K562 (cell line): Measurements from ENCODE around the gene FGF14.

Experiments used
- CREB1 ChIP-seq, 2 experiments: sonication (generic) in 1 of 2; formaldehyde crosslinking in 1 of 2; IDR thresholded peaks; 2 replicates each; pipeline versions ENCODE4 v1.6.1 to v1.8.0; 2012 to 2022; ENCODE audit warnings: inconsistent platforms in 1 of 2, mild to moderate bottlenecking in 1 of 2, missing genetic modification reagents in 1 of 2, moderate library complexity in 1 of 2
- EP300 ChIP-seq: IDR thresholded peaks from 2 replicates; pipeline ENCODE4 v1.6.1; 2012; ENCODE audit warnings: low read length, improper control_type of control experiment
- HEY1 ChIP-seq: fragments of 250-450 bp; sonication (Bioruptor Pico); IDR thresholded peaks from 2 replicates; pipeline ENCODE4 v1.5.0; 2020; ENCODE audit warnings: mild to moderate bottlenecking, moderate library complexity, borderline replicate concordance
- MED1 ChIP-seq: sonication (generic); formaldehyde crosslinking; IDR thresholded peaks from 2 replicates; pipeline ENCODE4 v1.8.1; 2023; ENCODE audit warnings: missing genetic modification reagents, borderline replicate concordance
- NFRKB ChIP-seq: fragments of 450-650 bp; IDR thresholded peaks from 2 replicates; pipeline ENCODE4 v1.6.1; 2016; ENCODE audit warnings: low read depth
- POLR2H ChIP-seq: IDR thresholded peaks from 2 replicates; pipeline ENCODE4 v1.6.1; 2016; ENCODE audit warnings: missing genetic modification characterization, low read depth, mild to moderate bottlenecking, control low read depth, missing compliant biosample characterization, moderate library complexity
- RB1 ChIP-seq: fragments of 450-650 bp; IDR thresholded peaks from 2 replicates; pipeline ENCODE4 v1.6.1; 2017; ENCODE audit warnings: low read depth, mild to moderate bottlenecking
- SIN3A ChIP-seq, 2 experiments: fragments of 150-350 bp in 1 of 2; IDR thresholded peaks; 2 replicates each; pipeline ENCODE4 v1.6.1; 2011 to 2016; ENCODE audit warnings: borderline replicate concordance in 2 of 2, low read depth in 2 of 2, low read length in 2 of 2, mild to moderate bottlenecking in 2 of 2, moderate library complexity in 2 of 2; ENCODE audit not compliant: control insufficient read depth in 1 of 2
- SRF ChIP-seq, 2 experiments: fragments of 250-450, 450-650 bp in 1 of 2; sonication (Bioruptor Pico) in 1 of 2; sonication (generic) in 1 of 2; formaldehyde crosslinking; IDR thresholded peaks; 2 replicates each; pipeline versions ENCODE4 v1.5.0 to v1.5.1; 2020 to 2022; ENCODE audit warnings: mild to moderate bottlenecking in 1 of 2, missing genetic modification reagents in 1 of 2
- STAT6 ChIP-seq: sonication (generic); formaldehyde crosslinking; IDR thresholded peaks from 2 replicates; pipeline ENCODE4 v1.8.1; 2023; ENCODE audit warnings: mild to moderate bottlenecking, missing genetic modification reagents
- ZNF695 ChIP-seq: fragments of 450-650 bp; formaldehyde crosslinking; IDR thresholded peaks from 2 replicates; pipeline ENCODE4 v1.4.0; 2020; ENCODE audit warnings: mild to moderate bottlenecking, moderate library complexity
- ZNF75A ChIP-seq: fragments of 450-650 bp; formaldehyde crosslinking; IDR thresholded peaks from 2 replicates; pipeline ENCODE4 v1.4.0; 2020; ENCODE audit warnings: mild to moderate bottlenecking

GRCh38 chr13:102373221-102373620 is 28.6 kb downstream of the FGF14 start:
- no peak for TF ChIP-seq MED1 (CRISPR knock-in tag)
- TF ChIP-seq SIN3A (IDR thresholded peaks at IDR 0.05; ENCODE audit: borderline replicate concordance in 2 of 2, control insufficient read depth in 1 of 2, low read depth in 2 of 2, low read length in 2 of 2) = no peak
- TF ChIP-seq POLR2H (tag) = no peak
- no peak for TF ChIP-seq EP300
- TF ChIP-seq ZNF695 = no peak
- no peak for TF ChIP-seq RB1
- TF ChIP-seq HEY1 (CRISPR knock-in tag) = no peak
- TF ChIP-seq STAT6 = no peak
- TF ChIP-seq ZNF75A (CRISPR knock-in tag) = no peak
- TF ChIP-seq NFRKB = no peak
- no peak for TF ChIP-seq CREB1 (IDR thresholded peaks at IDR 0.05)
- TF ChIP-seq CREB1 (CRISPR knock-in tag; IDR thresholded peaks at IDR 0.05) = no peak
- no peak for TF ChIP-seq SRF (CRISPR knock-in tag; IDR thresholded peaks at IDR 0.05)
